Stomach (tissue), 4 donors: ENCODE data around the gene TCEAL6.
"Not testable (repeated sequence)": the region's sequence is repeated elsewhere in the genome, so short reads cannot be mapped to it uniquely, and the experiment has no call there.

Experiments
- POLR2AphosphoS5 ChIP-seq, 3 donors: sonication (generic); formaldehyde crosslinking; IDR thresholded peaks; one replicate each; pipeline ENCODE4 v1.6.1; 2016; ENCODE audit warnings: antibody characterized with exemption in 3 of 3
- TF ChIP-seq, protein P1 (sequence below), 7 experiments: fragments of 450-650 bp in 4 of 7; fragments of 200-600 bp in 3 of 7; sonication (generic) in 3 of 7; IDR thresholded peaks; one replicate each; pipeline ENCODE4 v1.5.1; 2016 to 2019; ENCODE audit warnings: antibody characterized with exemption in 7 of 7, control low read depth in 2 of 7, mild to moderate bottlenecking in 1 of 7

DNA sequence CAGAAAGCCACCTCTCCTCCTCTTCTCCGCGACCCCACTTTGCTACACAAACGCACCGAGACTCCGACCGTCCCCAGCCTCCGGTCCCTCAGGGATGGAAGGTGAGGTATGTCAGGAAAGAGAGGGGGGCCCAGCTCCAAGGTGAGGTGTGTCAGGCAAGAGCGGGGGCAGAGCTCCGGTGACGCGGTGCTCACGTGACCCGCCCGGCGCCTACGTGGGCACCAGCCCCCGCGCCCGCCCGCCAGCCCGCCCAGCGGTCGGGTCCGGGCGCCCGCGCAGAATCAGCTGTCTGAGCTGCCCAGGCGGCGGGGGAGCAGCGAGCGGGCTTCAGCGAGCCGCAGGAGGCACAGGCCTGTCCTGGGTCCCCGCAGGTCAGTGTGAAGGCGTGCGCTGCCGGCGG, 16.8 kb downstream of the TCEAL6 start, which contains the start of gene TCEAL2:
- TF ChIP-seq POLR2AphosphoS5 (IDR thresholded peaks at IDR 0.05): not testable (repeated sequence)
- TF ChIP-seq, protein P1, sequence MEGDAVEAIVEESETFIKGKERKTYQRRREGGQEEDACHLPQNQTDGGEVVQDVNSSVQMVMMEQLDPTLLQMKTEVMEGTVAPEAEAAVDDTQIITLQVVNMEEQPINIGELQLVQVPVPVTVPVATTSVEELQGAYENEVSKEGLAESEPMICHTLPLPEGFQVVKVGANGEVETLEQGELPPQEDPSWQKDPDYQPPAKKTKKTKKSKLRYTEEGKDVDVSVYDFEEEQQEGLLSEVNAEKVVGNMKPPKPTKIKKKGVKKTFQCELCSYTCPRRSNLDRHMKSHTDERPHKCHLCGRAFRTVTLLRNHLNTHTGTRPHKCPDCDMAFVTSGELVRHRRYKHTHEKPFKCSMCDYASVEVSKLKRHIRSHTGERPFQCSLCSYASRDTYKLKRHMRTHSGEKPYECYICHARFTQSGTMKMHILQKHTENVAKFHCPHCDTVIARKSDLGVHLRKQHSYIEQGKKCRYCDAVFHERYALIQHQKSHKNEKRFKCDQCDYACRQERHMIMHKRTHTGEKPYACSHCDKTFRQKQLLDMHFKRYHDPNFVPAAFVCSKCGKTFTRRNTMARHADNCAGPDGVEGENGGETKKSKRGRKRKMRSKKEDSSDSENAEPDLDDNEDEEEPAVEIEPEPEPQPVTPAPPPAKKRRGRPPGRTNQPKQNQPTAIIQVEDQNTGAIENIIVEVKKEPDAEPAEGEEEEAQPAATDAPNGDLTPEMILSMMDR (IDR thresholded peaks at IDR 0.05): not testable (repeated sequence)
